Common myeloid progenitor, CD34-positive (primary cell): Measurements from ENCODE around the gene ESYT1.

Experiments
- CTCF ChIA-PET: fragments of 350-600 bp; sonication (Branson Sonifier 250); formaldehyde crosslinking; loops from one replicate; lab custom pipeline; 2021; ENCODE audit warnings: antibody characterized with exemption; lab: Charles Lee
- POLR2A ChIA-PET: fragments of 350-600 bp; sonication (Branson Sonifier 250); formaldehyde crosslinking; loops from one replicate; lab custom pipeline; 2021; ENCODE audit warnings: antibody characterized with exemption; lab: Charles Lee
- DNase-seq, 3 donors: peaks; one replicate each; pipeline versions ENCODE4 v3.0.0 to v3.0.0-alpha.2; 2013
- H3K27ac ChIP-seq, 2 experiments: 1 replicate in 1 of 2; 2 replicates in 1 of 2; pipeline ENCODE4 v1.7.0; 2013; ENCODE audit warnings: inconsistent platforms in 2 of 2, low read length in 2 of 2, mild to moderate bottlenecking in 2 of 2, low read depth in 1 of 2, moderate library complexity in 1 of 2; ENCODE audit not compliant: severe bottlenecking in 2 of 2, insufficient read depth in 1 of 2, poor library complexity in 1 of 2
- H3K27me3 ChIP-seq, 5 experiments: replicated peaks in 2 of 5; 1 replicate in 3 of 5; 2 replicates in 2 of 5; pipeline versions ENCODE4 v1.6.1 to v1.7.0; 2013; ENCODE audit warnings: low read length in 4 of 5, mild to moderate bottlenecking in 2 of 5, moderate library complexity in 2 of 5, inconsistent platforms in 1 of 5; ENCODE audit not compliant: insufficient read depth in 5 of 5, control insufficient read depth in 4 of 5
- H3K36me3 ChIP-seq, 4 experiments: 1 replicate in 2 of 4; 2 replicates in 2 of 4; pipeline versions ENCODE4 v1.6.1 to v1.7.0; 2013; ENCODE audit warnings: low read length in 3 of 4, control low read depth in 1 of 4, mild to moderate bottlenecking in 1 of 4; ENCODE audit not compliant: control insufficient read depth in 4 of 4, insufficient read depth in 4 of 4
- H3K4me1 ChIP-seq, 4 experiments: 1 replicate in 3 of 4; 2 replicates in 1 of 4; pipeline versions ENCODE4 v1.6.1 to v1.7.1; 2013; ENCODE audit warnings: low read length in 3 of 4, mild to moderate bottlenecking in 3 of 4, control low read depth in 1 of 4, inconsistent platforms in 1 of 4, moderate library complexity in 1 of 4; ENCODE audit not compliant: control insufficient read depth in 4 of 4, insufficient read depth in 4 of 4; ENCODE audit errors: control extremely low read depth in 1 of 4
- H3K4me3 ChIP-seq, 7 experiments: 1 replicate in 4 of 7; 2 replicates in 3 of 7; pipeline versions ENCODE4 v1.5.1 to v1.7.0; 2013; ENCODE audit warnings: mild to moderate bottlenecking in 7 of 7, low read length in 6 of 7, moderate library complexity in 6 of 7, inconsistent platforms in 2 of 7, low read depth in 2 of 7, control low read depth in 1 of 7; ENCODE audit not compliant: insufficient read depth in 4 of 7, control insufficient read depth in 1 of 7; ENCODE audit errors: extremely low read depth in 1 of 7
- H3K9me3 ChIP-seq, 5 experiments: 1 replicate in 4 of 5; 2 replicates in 1 of 5; pipeline versions ENCODE4 v1.6.1 to v1.7.1; 2013; ENCODE audit warnings: low read length in 4 of 5, mild to moderate bottlenecking in 2 of 5, inconsistent platforms in 1 of 5, low read depth in 1 of 5, moderate library complexity in 1 of 5; ENCODE audit not compliant: control insufficient read depth in 4 of 5, insufficient read depth in 2 of 5; ENCODE audit errors: control extremely low read depth in 1 of 5
- WGBS: methylation state at CpG from one replicate; pipeline ENCODE4 v1.1.5; 2013; ENCODE audit not compliant: insufficient coverage; 5-methylcytosine and 5-hydroxymethylcytosine counted together

Gene ESYT1

GRCh38 chr12:56172839-56173238 is 44.8 kb downstream of the ESYT1 start:
- peaks cover 33 to 90% (median 72%) of the 10 kb centered on the region in 4 experiments for H3K36me3 ChIP-seq
- no peak overlapping the region for H3K27ac ChIP-seq
- 81% methylated on average over 4 of the region's 7 CpGs for WGBS
- no peaks in the 10 kb centered on the region for H3K4me1 ChIP-seq
- no peaks in the 10 kb centered on the region for H3K27me3 ChIP-seq
- DNase-seq, result no peak
- ChIA-PET CTCF (interaction anchor here (0.5 to 6.8 kb wide), 4 partner anchors 8 to 461 kb away, joined by 3 to 47 read pairs (median 7); partner anchors contain the start of gene SMARCC2), POLR2A (interaction anchor here (0.5 kb wide), 1 partner anchor 177 kb away, joined by 4 read pairs; no protein-coding TSS in a partner anchor)
- H3K4me3 ChIP-seq, result no peak overlapping the region
- no peaks in the 10 kb centered on the region for H3K9me3 ChIP-seq

- Histone ChIP-seq H3K27ac (no peak overlapping the region), H3K36me3 (peaks cover 39 to 81% (median 62%) of the 10 kb centered on the region in 4 experiments), H3K9me3 (no peaks in the 10 kb centered on the region), H3K27me3 (no peaks in the 10 kb centered on the region), H3K4me1 (no peaks in the 10 kb centered on the region), H3K4me3 (no peak overlapping the region)
- CTCF ChIA-PET, result interaction anchor here (0.6 to 2.7 kb wide), 4 partner anchors 10 to 59 kb away, joined by 3 to 16 read pairs (median 4); partner anchors contain the start of gene SMARCC2
- POLR2A ChIA-PET, result interaction anchor here (1.1 to 1.2 kb wide), 2 partner anchors 11 to 16 kb away, joined by 3 read pairs; partner anchors contain the start of gene SMARCC2
- 100% methylated on average over 1 of the region's 3 CpGs for WGBS
- DNase-seq, result no peak
Observed at GRCh38 chr12:56178347-56178746, 50.3 kb downstream of the ESYT1 start.

- no CpG with 5 or more reads among the region's 2 CpGs for WGBS
- CTCF ChIA-PET, result interaction anchor here (0.9 to 8.4 kb wide), 10 partner anchors 11 to 79 kb away, joined by 3 to 198 read pairs (median 8); partner anchors contain the start of genes ESYT1, MYL6 and ZC3H10
- POLR2A ChIA-PET, result interaction anchor here (1.7 kb wide), 1 partner anchor 27 kb away, joined by 4 read pairs; no protein-coding TSS in a partner anchor
- H3K36me3 ChIP-seq, result peaks cover 24 to 38% (median 31%) of the 10 kb centered on the region in 4 experiments
- peaks cover 8 to 36% (median 30%) of the 10 kb centered on the region in 4 experiments for H3K4me1 ChIP-seq
- DNase-seq, result no peak
- no peaks in the 10 kb centered on the region for H3K27me3 ChIP-seq
- peak overlapping the region in 4 of 7 experiments; percentile 88 to 95 (median 92) for H3K4me3 ChIP-seq
- H3K9me3 ChIP-seq, result no peaks in the 10 kb centered on the region
- peak overlapping the region; percentile 2 to 84 for H3K27ac ChIP-seq
Observed at GRCh38 chr12:56186957-56187356, 58.9 kb downstream of the ESYT1 start.

GRCh38 chr12:56188131-56188777 is 60.2 kb downstream of the ESYT1 start:
- Histone ChIP-seq H3K27ac (peak overlapping the region; percentile 66 to 84), H3K27me3 (no peaks in the 10 kb centered on the region), H3K4me1 (peaks cover 8 to 36% (median 30%) of the 10 kb centered on the region in 4 experiments), H3K9me3 (no peaks in the 10 kb centered on the region), H3K4me3 (peak overlapping the region; percentile 65 to 95 (median 88)), H3K36me3 (peaks cover 23 to 31% (median 26%) of the 10 kb centered on the region in 4 experiments)
- 10% methylated on average over 10 of the region's 10 CpGs for WGBS
- ChIA-PET CTCF (interaction anchor here (0.6 to 8.4 kb wide), 21 partner anchors 8 to 142 kb away, joined by 3 to 198 read pairs (median 5); partner anchors contain the start of genes ESYT1, MYL6, RNF41 and ZC3H10), POLR2A (interaction anchor here (0.6 to 3.0 kb wide), 5 partner anchors 18 to 62 kb away, joined by 3 to 11 read pairs (median 4); partner anchors contain the start of gene RNF41)
- DNase-seq, result no peak

- peak overlapping the region; percentile 65 to 95 (median 88) for H3K4me3 ChIP-seq
- peaks cover 8 to 36% (median 30%) of the 10 kb centered on the region in 4 experiments for H3K4me1 ChIP-seq
- H3K36me3 ChIP-seq, result peaks cover 21 to 26% (median 23%) of the 10 kb centered on the region in 4 experiments
- H3K27ac ChIP-seq, result peak overlapping the region; percentile 66 to 84
- no peaks in the 10 kb centered on the region for H3K9me3 ChIP-seq
- CTCF ChIA-PET, result interaction anchor here (0.7 to 8.4 kb wide), 21 partner anchors 8 to 142 kb away, joined by 3 to 198 read pairs (median 5); partner anchors contain the start of genes ESYT1, MYL6, RNF41 and ZC3H10
- WGBS, result 3% methylated on average over 9 of the region's 17 CpGs
- H3K27me3 ChIP-seq, result no peaks in the 10 kb centered on the region
- POLR2A ChIA-PET, result interaction anchor here (0.6 to 3.0 kb wide), 7 partner anchors 18 to 70 kb away, joined by 3 to 13 read pairs (median 6); partner anchors contain the start of genes RNF41 and ZC3H10
- DNase-seq, result no peak
Observed at GRCh38 chr12:56188778-56189098, 60.7 kb downstream of the ESYT1 start.

GRCh38 chr12:56189099-56189917 is 61.2 kb downstream of the ESYT1 start, which contains the start of gene SMARCC2:
Gene SMARCC2 (minus strand): TSS chr12:56189483. CDS start chr12:56189461, 22 bp downstream.
- Histone ChIP-seq H3K9me3 (no peaks in the 10 kb centered on the region), H3K4me3 (peak within 1 kb of the TSS; percentile 65 to 95 (median 88)), H3K4me1 (peaks cover 8 to 36% (median 30%) of the 10 kb centered on the region in 4 experiments), H3K27me3 (no peaks in the 10 kb centered on the region), H3K27ac (peak within 1 kb of the TSS; percentile 66 to 87), H3K36me3 (peaks cover 15 to 20% (median 17%) of the 10 kb centered on the region in 4 experiments)
- CTCF ChIA-PET, result interaction anchor here (0.6 to 8.4 kb wide), 31 partner anchors 8 to 316 kb away, joined by 3 to 198 read pairs (median 4); partner anchors contain the start of genes ANKRD52, ESYT1, MYL6 and PAN2
- WGBS, result under 1% methylated on average over 73 of the region's 93 CpGs
- POLR2A ChIA-PET, result interaction anchor here (0.6 to 3.0 kb wide), 13 partner anchors 12 to 473 kb away, joined by 3 to 13 read pairs (median 3); partner anchors contain the start of genes ANKRD52, BLOC1S1, ESYT1 and RNF41
- peak; percentile 86 to 89 (median 87) for DNase-seq
